Measurements from ENCODE around the gene EIF5A.

EIF5A gene

GRCh38 chr17:7281074-7281952 is 26.1 kb upstream of the EIF5A start, which contains the start of gene SLC2A4:
Gene SLC2A4, plus strand, starts transcription at chr17:7281718. Its CDS starts 217 bp downstream, at chr17:7281935.
- no peaks in the 10 kb centered on the region for H3K36me3 Mint-ChIP-seq
- peaks cover 7% of the 10 kb centered on the region for H3K27me3 Mint-ChIP-seq
- peaks cover 10% of the 10 kb centered on the region for H3K4me1 Mint-ChIP-seq (ENCODE audit: low read depth)
- H3K27ac Mint-ChIP-seq, result peak within 1 kb of the TSS; percentile 80
- H3K4me3 Mint-ChIP-seq, result peak within 1 kb of the TSS; percentile 81
- H3K9me3 Mint-ChIP-seq (ENCODE audit: low read depth), result no peaks in the 10 kb centered on the region

- peaks cover 7% of the 10 kb centered on the region for H3K27me3 Mint-ChIP-seq
- H3K4me1 Mint-ChIP-seq (ENCODE audit: low read depth), result peaks cover 10% of the 10 kb centered on the region
- H3K4me3 Mint-ChIP-seq, result peak overlapping the region; percentile 81
- no peaks in the 10 kb centered on the region for H3K9me3 Mint-ChIP-seq (ENCODE audit: low read depth)
- H3K27ac Mint-ChIP-seq, result no peak overlapping the region
- no peaks in the 10 kb centered on the region for H3K36me3 Mint-ChIP-seq
Observed at GRCh38 chr17:7281953-7282751, 25.3 kb upstream of the EIF5A start.

GRCh38 chr17:7282752-7283321 is 24.6 kb upstream of the EIF5A start:
- H3K27ac Mint-ChIP-seq, result no peak overlapping the region
- no peaks in the 10 kb centered on the region for H3K9me3 Mint-ChIP-seq (ENCODE audit: low read depth)
- peaks cover 7% of the 10 kb centered on the region for H3K27me3 Mint-ChIP-seq
- H3K36me3 Mint-ChIP-seq, result no peaks in the 10 kb centered on the region
- H3K4me1 Mint-ChIP-seq (ENCODE audit: low read depth), result peaks cover 10% of the 10 kb centered on the region
- peak overlapping the region; percentile 64 for H3K4me3 Mint-ChIP-seq

GRCh38 chr17:7283471-7284216 is 23.8 kb upstream of the EIF5A start:
- Mint-ChIP-seq H3K4me1 (ENCODE audit: low read depth) (peaks cover 10% of the 10 kb centered on the region), H3K27ac (no peak overlapping the region), H3K9me3 (ENCODE audit: low read depth) (no peaks in the 10 kb centered on the region), H3K4me3 (no peak overlapping the region), H3K36me3 (no peaks in the 10 kb centered on the region), H3K27me3 (peaks cover 7% of the 10 kb centered on the region)

- Mint-ChIP-seq H3K27me3 (peaks cover 7% of the 10 kb centered on the region), H3K4me1 (ENCODE audit: low read depth) (peaks cover 10% of the 10 kb centered on the region), H3K36me3 (no peaks in the 10 kb centered on the region), H3K4me3 (no peak overlapping the region), H3K9me3 (ENCODE audit: low read depth) (no peaks in the 10 kb centered on the region), H3K27ac (no peak overlapping the region)
Observed at GRCh38 chr17:7284911-7285310, 22.5 kb upstream of the EIF5A start.

GRCh38 chr17:7285679-7286078 is 21.7 kb upstream of the EIF5A start:
- no peak overlapping the region for H3K27ac Mint-ChIP-seq
- H3K36me3 Mint-ChIP-seq, result no peaks in the 10 kb centered on the region
- no peak overlapping the region for H3K4me3 Mint-ChIP-seq
- H3K27me3 Mint-ChIP-seq, result peaks cover 7% of the 10 kb centered on the region
- H3K4me1 Mint-ChIP-seq (ENCODE audit: low read depth), result peaks cover 9% of the 10 kb centered on the region
- H3K9me3 Mint-ChIP-seq (ENCODE audit: low read depth), result no peaks in the 10 kb centered on the region

- Mint-ChIP-seq H3K4me3 (no peak overlapping the region), H3K9me3 (ENCODE audit: low read depth) (no peaks in the 10 kb centered on the region), H3K36me3 (no peaks in the 10 kb centered on the region), H3K4me1 (ENCODE audit: low read depth) (peaks cover 9% of the 10 kb centered on the region), H3K27me3 (no peaks in the 10 kb centered on the region), H3K27ac (no peak overlapping the region)
Observed at GRCh38 chr17:7289256-7290032, 18.0 kb upstream of the EIF5A start.

DNA sequence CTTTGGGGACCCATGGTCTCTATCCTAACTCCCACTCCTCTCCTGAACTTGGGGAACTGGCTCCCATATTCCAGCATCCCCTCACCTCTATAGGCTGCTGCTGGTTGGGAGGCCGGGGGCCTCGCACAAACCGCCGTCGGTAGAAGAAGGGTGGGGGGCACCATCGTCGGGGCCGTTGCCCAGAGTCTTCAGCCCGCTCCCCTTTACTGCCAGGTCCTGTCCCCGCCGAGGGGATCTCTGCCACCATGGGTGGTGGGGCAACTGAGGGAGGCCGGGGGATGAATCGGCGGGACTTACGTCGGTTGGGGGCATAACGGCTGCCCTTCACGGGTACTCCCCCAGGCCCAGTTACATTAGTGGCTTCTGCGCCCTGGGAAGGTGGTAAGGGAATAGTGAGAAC is 17.3 kb upstream of the EIF5A start:
- no peak overlapping the region for H3K27ac Mint-ChIP-seq
- H3K27me3 Mint-ChIP-seq, result peaks cover under 1% of the 10 kb centered on the region
- no peaks in the 10 kb centered on the region for H3K9me3 Mint-ChIP-seq (ENCODE audit: low read depth)
- H3K36me3 Mint-ChIP-seq, result no peaks in the 10 kb centered on the region
- peaks cover 12% of the 10 kb centered on the region for H3K4me1 Mint-ChIP-seq (ENCODE audit: low read depth)
- H3K4me3 Mint-ChIP-seq, result no peak overlapping the region

- Mint-ChIP-seq H3K36me3 (no peaks in the 10 kb centered on the region), H3K27me3 (peaks cover 3% of the 10 kb centered on the region), H3K27ac (no peak overlapping the region), H3K4me1 (ENCODE audit: low read depth) (peaks cover 15% of the 10 kb centered on the region), H3K9me3 (ENCODE audit: low read depth) (no peaks in the 10 kb centered on the region), H3K4me3 (no peak overlapping the region)
Observed at GRCh38 chr17:7290685-7291084, 16.7 kb upstream of the EIF5A start.

DNA sequence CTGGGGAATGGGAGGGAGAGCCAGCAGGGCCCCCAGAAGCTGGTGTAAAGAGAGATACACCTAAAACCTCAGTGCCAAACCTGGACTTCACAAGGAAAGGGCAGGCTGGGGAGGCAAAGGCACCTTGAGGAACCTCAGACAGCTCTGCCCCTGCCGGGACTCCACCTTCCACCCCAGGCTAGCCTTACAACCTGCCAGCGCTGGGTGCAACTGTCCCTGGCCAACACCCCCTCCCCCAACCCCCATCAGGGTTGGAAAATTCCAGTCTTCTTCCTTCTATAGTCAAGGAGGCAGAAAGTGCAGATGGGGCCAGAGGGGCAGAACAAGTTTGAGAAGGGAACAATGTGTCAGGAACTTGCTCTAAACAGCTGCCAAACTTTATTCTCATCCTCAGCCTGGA is 15.2 kb upstream of the EIF5A start:
- H3K4me3 Mint-ChIP-seq, result no peak overlapping the region
- H3K36me3 Mint-ChIP-seq, result no peaks in the 10 kb centered on the region
- H3K9me3 Mint-ChIP-seq (ENCODE audit: low read depth), result no peaks in the 10 kb centered on the region
- peaks cover 3% of the 10 kb centered on the region for H3K27me3 Mint-ChIP-seq
- no peak overlapping the region for H3K27ac Mint-ChIP-seq
- H3K4me1 Mint-ChIP-seq (ENCODE audit: low read depth), result peaks cover 23% of the 10 kb centered on the region

- no peaks in the 10 kb centered on the region for H3K9me3 Mint-ChIP-seq (ENCODE audit: low read depth)
- H3K4me1 Mint-ChIP-seq (ENCODE audit: low read depth), result peaks cover 23% of the 10 kb centered on the region
- H3K4me3 Mint-ChIP-seq, result no peak overlapping the region
- no peak overlapping the region for H3K27ac Mint-ChIP-seq
- H3K36me3 Mint-ChIP-seq, result no peaks in the 10 kb centered on the region
- peaks cover 3% of the 10 kb centered on the region for H3K27me3 Mint-ChIP-seq
Observed at GRCh38 chr17:7292729-7293128, 14.7 kb upstream of the EIF5A start.

- Mint-ChIP-seq H3K9me3 (ENCODE audit: low read depth) (no peaks in the 10 kb centered on the region), H3K27me3 (peaks cover 3% of the 10 kb centered on the region), H3K4me1 (ENCODE audit: low read depth) (peaks cover 23% of the 10 kb centered on the region), H3K36me3 (no peaks in the 10 kb centered on the region), H3K27ac (no peak overlapping the region), H3K4me3 (peak overlapping the region; percentile 59)
Observed at GRCh38 chr17:7293159-7293558, 14.3 kb upstream of the EIF5A start.

DNA sequence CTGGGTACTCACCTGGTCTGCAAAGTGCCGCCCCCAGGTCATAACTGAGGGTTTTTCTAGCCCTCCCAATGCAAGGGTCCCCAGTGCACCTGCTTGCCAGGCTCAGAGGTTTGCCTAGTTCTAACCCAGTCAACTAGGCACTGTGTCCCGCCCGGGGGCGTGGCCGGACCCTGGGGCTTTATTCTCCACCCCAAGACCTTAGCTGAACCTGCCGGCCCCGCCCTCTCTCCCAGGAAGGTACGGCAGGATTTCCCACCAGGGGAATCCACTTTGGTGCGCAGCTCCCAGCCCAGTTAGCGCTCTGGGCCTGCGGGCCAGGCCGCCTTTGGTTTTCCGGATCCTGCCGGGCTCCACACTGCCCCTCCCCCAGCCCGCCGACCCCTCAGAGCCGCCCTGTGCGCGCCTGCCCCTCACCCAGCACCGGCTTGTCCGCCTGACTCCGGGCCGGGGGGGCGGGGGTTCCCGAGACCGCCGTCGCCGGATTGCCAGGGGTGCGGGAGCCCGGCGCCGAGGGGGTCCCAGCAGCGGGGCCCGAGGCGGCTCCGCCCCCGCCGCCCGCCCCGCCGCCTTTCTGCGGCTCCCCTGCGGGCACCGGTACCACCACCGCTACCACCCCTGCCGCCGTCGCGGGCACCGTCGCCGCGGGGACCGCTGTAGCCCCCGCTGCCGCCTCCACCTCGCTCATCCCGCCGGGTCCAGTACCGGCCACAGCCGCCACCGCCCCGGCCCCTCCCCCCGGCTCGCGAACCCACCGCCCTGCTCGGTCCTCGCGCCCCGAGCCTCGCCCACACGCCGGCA is 13.4 kb upstream of the EIF5A start:
- Mint-ChIP-seq H3K4me3 (peak overlapping the region; percentile 59), H3K9me3 (ENCODE audit: low read depth) (no peaks in the 10 kb centered on the region), H3K27ac (no peak overlapping the region), H3K4me1 (ENCODE audit: low read depth) (peaks cover 23% of the 10 kb centered on the region), H3K27me3 (peaks cover 3% of the 10 kb centered on the region), H3K36me3 (no peaks in the 10 kb centered on the region)
